Measurements from ENCODE around the gene ZDHHC16. TPM values are rescaled to one million over a fixed set of nuclear protein-coding genes. Genes with fewer than 3 reads are reported as not detected.
"Not testable (repeated sequence)": the region's sequence is repeated elsewhere in the genome, so short reads cannot be mapped to it uniquely, and the experiment has no call there.

ZDHHC16 gene
- total RNA-seq, 2 experiments from 2014 or later: 31.0 to 38.4 TPM

GRCh38 chr10:97411406-97411805 lies 34.6 kb upstream of the ZDHHC16 start:
- Histone ChIP-seq H3K9me3 (ENCODE audit: low read length) (no peaks in the 10 kb centered on the region), H3K4me1 (ENCODE audit: insufficient read depth, low read length, poor library complexity, severe bottlenecking) (peaks cover 19% of the 10 kb centered on the region), H3K27ac (ENCODE audit: low read depth, low read length, poor library complexity, severe bottlenecking) (no peak overlapping the region), H2AFZ (ENCODE audit: low read length) (no peak overlapping the region), H4K20me1 (ENCODE audit: insufficient read depth, low read length) (no peaks in the 10 kb centered on the region), H3K4me2 (ENCODE audit: low read length) (no peak overlapping the region), H3K9me2 (ENCODE audit: insufficient read depth, low read length) (no peaks in the 10 kb centered on the region), H3K36me3 (ENCODE audit: insufficient read depth, low read length) (no peaks in the 10 kb centered on the region), H3K4me3 (ENCODE audit: low read depth, low read length, poor library complexity, severe bottlenecking) (no peak overlapping the region), H3K79me2 (ENCODE audit: insufficient read depth, low read depth, low read length) (no peaks in the 10 kb centered on the region)
- no peak for TF ChIP-seq EZH2phosphoT487 (IDR thresholded peaks at IDR 0.05; ENCODE audit: borderline replicate concordance, low read depth, low read length)
- no peak for TF ChIP-seq CTCF (conservative IDR thresholded peaks at IDR 0.05; ENCODE audit: low read length)
- ChIA-PET CTCF (ENCODE audit: unreplicated experiment) (interaction anchor here (0.5 to 0.7 kb wide), 2 partner anchors 12 to 265 kb away, joined by 3 to 6 read pairs; no protein-coding TSS in a partner anchor), POLR2A (interaction anchor here (1.0 to 1.9 kb wide), 2 partner anchors 10 to 14 kb away, joined by 6 to 9 read pairs; partner anchors contain the start of gene RRP12)
- intact Hi-C loops (cut with micrococcal nuclease; ENCODE audit: unreplicated experiment): no loop called here
- no peak for DNase-seq (ENCODE audit: low spot score)
- no TSS peak for BruUV-seq (replicated peaks)

- no peaks in the 10 kb centered on the region for H3K9me2 ChIP-seq (ENCODE audit: insufficient read depth, low read length)
- H3K4me3 ChIP-seq (ENCODE audit: low read depth, low read length, poor library complexity, severe bottlenecking): no peak overlapping the region
- no TSS peak for BruUV-seq (replicated peaks)
- POLR2A ChIA-PET: interaction anchor here (0.7 to 1.8 kb wide), 2 partner anchors 10 to 125 kb away, joined by 3 to 4 read pairs; no protein-coding TSS in a partner anchor
- no peak for DNase-seq (ENCODE audit: low spot score)
- no peaks in the 10 kb centered on the region for H4K20me1 ChIP-seq (ENCODE audit: insufficient read depth, low read length)
- H3K4me2 ChIP-seq (ENCODE audit: low read length): no peak overlapping the region
- CTCF ChIA-PET (ENCODE audit: unreplicated experiment): no interaction called here
- H3K4me1 ChIP-seq (ENCODE audit: insufficient read depth, low read length, poor library complexity, severe bottlenecking): peaks cover 15% of the 10 kb centered on the region
- H3K9me3 ChIP-seq (ENCODE audit: low read length): no peaks in the 10 kb centered on the region
- no peaks in the 10 kb centered on the region for H3K79me2 ChIP-seq (ENCODE audit: insufficient read depth, low read depth, low read length)
- intact Hi-C loops (cut with micrococcal nuclease; ENCODE audit: unreplicated experiment): no loop called here
- no peak for TF ChIP-seq EZH2phosphoT487 (IDR thresholded peaks at IDR 0.05; ENCODE audit: borderline replicate concordance, low read depth, low read length)
- no peak for TF ChIP-seq CTCF (conservative IDR thresholded peaks at IDR 0.05; ENCODE audit: low read length)
- no peak overlapping the region for H2AFZ ChIP-seq (ENCODE audit: low read length)
- H3K27ac ChIP-seq (ENCODE audit: low read depth, low read length, poor library complexity, severe bottlenecking): no peak overlapping the region
- no peaks in the 10 kb centered on the region for H3K36me3 ChIP-seq (ENCODE audit: insufficient read depth, low read length)
These were observed 33.1 kb upstream of the ZDHHC16 start for GRCh38 chr10:97412891-97413304.

GRCh38 chr10:97416565-97416964 lies 29.4 kb upstream of the ZDHHC16 start:
- peak overlapping the region; percentile 36 for H3K27ac ChIP-seq (ENCODE audit: low read depth, low read length, poor library complexity, severe bottlenecking)
- ChIA-PET CTCF (ENCODE audit: unreplicated experiment) (no interaction called here), POLR2A (interaction anchor here (0.6 to 0.7 kb wide), 2 partner anchors 25 to 76 kb away, joined by 3 to 4 read pairs; no protein-coding TSS in a partner anchor)

GRCh38 chr10:97423757-97424098 lies 22.2 kb upstream of the ZDHHC16 start:
- CTCF ChIA-PET (ENCODE audit: unreplicated experiment); H3K9me3 ChIP-seq (ENCODE audit: low read length); BruUV-seq (replicated peaks); H3K4me3 ChIP-seq (ENCODE audit: low read depth, low read length, poor library complexity, severe bottlenecking); H3K27ac ChIP-seq (ENCODE audit: low read depth, low read length, poor library complexity, severe bottlenecking); DNase-seq (ENCODE audit: low spot score); H2AFZ ChIP-seq (ENCODE audit: low read length); H3K4me2 ChIP-seq (ENCODE audit: low read length); intact Hi-C loops (cut with micrococcal nuclease; ENCODE audit: unreplicated experiment); H3K9me2 ChIP-seq (ENCODE audit: insufficient read depth, low read length): not testable (repeated sequence)
- Histone ChIP-seq H3K36me3 (ENCODE audit: insufficient read depth, low read length) (peaks cover 19% of the 10 kb centered on the region), H4K20me1 (ENCODE audit: insufficient read depth, low read length) (peaks cover 15% of the 10 kb centered on the region; the same call in 1 of the 2 replicates), H3K79me2 (ENCODE audit: insufficient read depth, low read depth, low read length) (peaks cover 32% of the 10 kb centered on the region), H3K4me1 (ENCODE audit: insufficient read depth, low read length, poor library complexity, severe bottlenecking) (peaks cover 21% of the 10 kb centered on the region)
- POLR2A ChIA-PET: interaction anchor here (0.7 to 1.4 kb wide), 3 partner anchors 10 to 812 kb away, joined by 3 to 4 read pairs (median 4); no protein-coding TSS in a partner anchor

More at GRCh38 chr10:97416565-97416964, 29.4 kb upstream of the ZDHHC16 start:
- intact Hi-C loops (cut with micrococcal nuclease; ENCODE audit: unreplicated experiment): no loop called here
- H3K9me2 ChIP-seq (ENCODE audit: insufficient read depth, low read length): no peaks in the 10 kb centered on the region
- H3K4me1 ChIP-seq (ENCODE audit: insufficient read depth, low read length, poor library complexity, severe bottlenecking): peaks cover 29% of the 10 kb centered on the region
- no peaks in the 10 kb centered on the region for H4K20me1 ChIP-seq (ENCODE audit: insufficient read depth, low read length)
- no peaks in the 10 kb centered on the region for H3K9me3 ChIP-seq (ENCODE audit: low read length)
- no peak for TF ChIP-seq CTCF (conservative IDR thresholded peaks at IDR 0.05; ENCODE audit: low read length)
- TF ChIP-seq EZH2phosphoT487 (IDR thresholded peaks at IDR 0.05; ENCODE audit: borderline replicate concordance, low read depth, low read length): no peak
- peak; percentile 60 for DNase-seq (ENCODE audit: low spot score)
- peak overlapping the region; percentile 20; the same call in 1 of the 2 replicates for H2AFZ ChIP-seq (ENCODE audit: low read length)
- no peaks in the 10 kb centered on the region for H3K36me3 ChIP-seq (ENCODE audit: insufficient read depth, low read length)
- no TSS peak for BruUV-seq (replicated peaks)
- peak overlapping the region; percentile 6 for H3K4me3 ChIP-seq (ENCODE audit: low read depth, low read length, poor library complexity, severe bottlenecking)
- peak overlapping the region; percentile 55 for H3K4me2 ChIP-seq (ENCODE audit: low read length)
- no peaks in the 10 kb centered on the region for H3K79me2 ChIP-seq (ENCODE audit: insufficient read depth, low read depth, low read length)

Measured in OCI-LY7 (cell line).